ENCODE data around the gene LTBP1. TPM values are rescaled to one million over a fixed set of nuclear protein-coding genes. Genes with fewer than 3 reads are reported as not detected.

LTBP1 gene
- total RNA-seq, 1 donor from 2014 or later: 36.0 TPM

DNA sequence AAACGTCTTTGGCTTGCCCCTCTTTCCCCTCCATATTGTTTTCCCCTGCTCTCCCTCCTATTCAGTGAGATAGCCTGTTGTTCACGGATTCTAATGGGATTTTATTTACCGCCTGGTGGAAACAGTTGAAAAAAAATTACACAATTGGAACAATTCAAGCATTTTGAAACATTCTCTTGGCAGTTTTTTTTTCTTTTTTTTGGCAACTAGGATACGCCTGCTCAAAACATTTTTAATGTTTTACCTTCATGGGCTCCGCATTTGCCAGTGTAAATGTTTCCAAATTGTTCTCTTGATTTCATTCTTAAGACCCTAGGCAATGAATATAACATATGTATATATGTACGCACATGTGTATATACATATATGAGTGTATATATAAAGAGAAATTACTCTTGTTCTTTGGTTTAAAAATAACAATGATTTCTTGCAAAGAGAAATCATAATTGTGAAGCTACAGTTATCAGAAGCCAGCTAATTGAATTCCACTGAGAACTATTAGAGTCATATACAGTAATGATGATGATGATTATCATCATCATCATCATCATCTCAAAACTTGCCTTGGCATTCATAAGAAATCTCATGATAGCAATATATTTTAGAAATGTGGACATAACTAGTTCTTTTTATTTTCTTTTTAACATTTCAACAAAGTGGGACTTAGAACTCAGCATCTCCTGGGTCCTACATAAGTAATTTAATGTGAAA is 146.7 kb downstream of the LTBP1 start:
- Histone ChIP-seq H3K27me3 (no peaks in the 10 kb centered on the region), H3K36me3 (no peaks in the 10 kb centered on the region), H3K9me3 (no peaks in the 10 kb centered on the region), H3K4me1 (no peaks in the 10 kb centered on the region), H3K27ac (no peak overlapping the region), H3K4me3 (no peak overlapping the region)
- TF ChIP-seq, protein P1, sequence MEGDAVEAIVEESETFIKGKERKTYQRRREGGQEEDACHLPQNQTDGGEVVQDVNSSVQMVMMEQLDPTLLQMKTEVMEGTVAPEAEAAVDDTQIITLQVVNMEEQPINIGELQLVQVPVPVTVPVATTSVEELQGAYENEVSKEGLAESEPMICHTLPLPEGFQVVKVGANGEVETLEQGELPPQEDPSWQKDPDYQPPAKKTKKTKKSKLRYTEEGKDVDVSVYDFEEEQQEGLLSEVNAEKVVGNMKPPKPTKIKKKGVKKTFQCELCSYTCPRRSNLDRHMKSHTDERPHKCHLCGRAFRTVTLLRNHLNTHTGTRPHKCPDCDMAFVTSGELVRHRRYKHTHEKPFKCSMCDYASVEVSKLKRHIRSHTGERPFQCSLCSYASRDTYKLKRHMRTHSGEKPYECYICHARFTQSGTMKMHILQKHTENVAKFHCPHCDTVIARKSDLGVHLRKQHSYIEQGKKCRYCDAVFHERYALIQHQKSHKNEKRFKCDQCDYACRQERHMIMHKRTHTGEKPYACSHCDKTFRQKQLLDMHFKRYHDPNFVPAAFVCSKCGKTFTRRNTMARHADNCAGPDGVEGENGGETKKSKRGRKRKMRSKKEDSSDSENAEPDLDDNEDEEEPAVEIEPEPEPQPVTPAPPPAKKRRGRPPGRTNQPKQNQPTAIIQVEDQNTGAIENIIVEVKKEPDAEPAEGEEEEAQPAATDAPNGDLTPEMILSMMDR (IDR thresholded peaks at IDR 0.05): no peak
- DNase-seq (no peak), ATAC-seq (no peak)
- intact Hi-C loops (cut with DNase I): loop anchor here (5.0 kb wide), 1 partner anchor 121 kb away; no protein-coding TSS in a partner anchor

DNA sequence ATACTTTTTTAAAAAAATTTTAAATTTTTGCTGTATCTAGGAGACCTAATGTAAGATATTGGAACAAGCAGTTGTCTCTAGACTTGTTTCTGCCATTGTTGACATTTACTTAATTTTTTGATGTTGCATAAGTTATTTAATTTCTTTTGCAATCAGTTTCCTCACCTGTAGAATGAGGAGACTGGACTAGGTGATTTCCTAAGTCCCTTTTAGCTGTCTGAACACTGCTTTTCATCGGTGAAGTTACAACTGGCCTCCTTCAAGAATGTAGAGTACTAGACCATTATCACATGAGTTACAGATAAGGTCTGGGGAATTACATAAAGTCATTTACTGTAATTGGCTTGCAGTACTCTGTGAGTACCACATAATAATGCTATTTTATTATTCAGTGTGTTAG is 147.6 kb downstream of the LTBP1 start:
- H3K36me3 ChIP-seq: no peaks in the 10 kb centered on the region
- TF ChIP-seq, protein P1 (IDR thresholded peaks at IDR 0.05): no peak
- no peak overlapping the region for H3K4me3 ChIP-seq
- H3K9me3 ChIP-seq: no peaks in the 10 kb centered on the region
- intact Hi-C loops (cut with DNase I): loop anchor here (5.0 kb wide), 1 partner anchor 122 kb away; no protein-coding TSS in a partner anchor
- DNase-seq (no peak), ATAC-seq (no peak)
- H3K4me1 ChIP-seq: no peaks in the 10 kb centered on the region
- no peaks in the 10 kb centered on the region for H3K27me3 ChIP-seq
- H3K27ac ChIP-seq: no peak overlapping the region

DNA sequence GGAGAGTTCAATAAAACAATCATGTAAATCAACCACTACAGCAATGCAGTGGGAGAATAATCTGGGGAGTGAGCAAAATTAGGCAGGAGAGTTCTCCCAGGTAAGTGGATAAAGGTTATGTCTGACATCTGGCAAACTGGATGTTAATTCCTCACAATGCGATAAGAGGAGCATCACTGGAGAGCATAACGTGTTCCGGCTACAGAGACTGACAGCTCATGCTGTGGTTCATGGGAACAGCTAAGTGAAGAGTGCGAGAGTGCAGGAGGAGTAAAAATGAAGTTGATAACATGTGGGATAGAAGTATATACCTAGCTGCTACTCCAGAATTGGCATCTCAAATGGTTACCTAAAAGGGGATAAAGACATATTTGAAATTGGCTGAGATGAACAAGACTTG is 153.2 kb downstream of the LTBP1 start:
- no peaks in the 10 kb centered on the region for H3K4me1 ChIP-seq
- no peak for DNase-seq
- no peaks in the 10 kb centered on the region for H3K27me3 ChIP-seq
- TF ChIP-seq, protein P1 (IDR thresholded peaks at IDR 0.05): no peak
- no peak for ATAC-seq
- no peak overlapping the region for H3K4me3 ChIP-seq
- H3K27ac ChIP-seq: no peak overlapping the region
- H3K36me3 ChIP-seq: no peaks in the 10 kb centered on the region
- no peaks in the 10 kb centered on the region for H3K9me3 ChIP-seq
- intact Hi-C loops (cut with DNase I): no loop called here

DNA sequence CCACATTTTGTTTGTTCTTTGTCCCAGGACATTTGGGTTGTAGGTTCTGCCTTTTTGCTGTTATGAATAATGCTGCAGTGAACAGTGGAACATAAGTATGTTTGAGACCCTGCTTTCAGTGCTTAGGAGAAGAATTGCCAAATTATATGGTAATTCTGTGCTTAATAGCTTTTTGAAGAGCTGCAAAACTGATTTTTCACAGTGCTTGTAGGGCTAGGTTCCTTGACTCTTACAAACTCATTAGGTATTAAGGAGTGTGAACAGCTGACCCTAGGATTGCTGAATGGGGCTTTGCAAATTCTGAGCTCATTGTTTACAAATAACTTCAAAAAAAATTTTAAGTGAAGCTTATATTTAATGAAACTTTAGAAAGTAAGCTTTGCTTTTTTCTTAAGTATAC is 154.2 kb downstream of the LTBP1 start:
- intact Hi-C loops (cut with DNase I): no loop called here

DNA sequence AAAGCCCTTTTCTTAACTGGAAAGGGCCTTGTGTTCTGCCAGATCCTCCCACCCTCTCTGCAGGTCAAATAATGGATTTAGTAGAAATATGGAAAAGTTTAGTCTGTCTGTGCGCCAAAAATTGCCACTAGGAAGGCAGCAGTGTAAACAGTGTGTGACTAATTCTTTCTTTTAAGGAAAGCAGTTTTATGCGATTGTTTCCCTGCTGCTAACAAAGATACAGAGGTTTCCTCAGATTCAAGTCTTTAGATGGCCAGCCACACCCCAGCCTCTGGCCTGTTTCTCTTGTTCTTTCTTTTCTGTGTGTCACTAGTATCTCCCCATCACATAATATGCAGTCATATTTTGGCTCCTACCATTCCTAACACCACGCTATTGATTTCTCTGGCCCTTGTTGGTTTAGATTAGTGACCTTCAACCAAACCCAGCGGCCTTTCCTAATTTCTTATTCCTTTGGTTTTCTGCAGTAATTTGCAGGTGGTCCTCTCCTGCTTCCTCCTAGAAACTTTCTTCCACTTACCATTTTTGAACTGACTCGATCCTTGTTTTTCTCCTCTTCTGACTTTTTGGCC is 157.4 kb downstream of the LTBP1 start:
- intact Hi-C loops (cut with DNase I): no loop called here
- Histone ChIP-seq H3K9me3 (no peaks in the 10 kb centered on the region), H3K4me1 (no peaks in the 10 kb centered on the region), H3K36me3 (no peaks in the 10 kb centered on the region), H3K27me3 (no peaks in the 10 kb centered on the region), H3K27ac (no peak overlapping the region), H3K4me3 (no peak overlapping the region)
- no peak for DNase-seq
- TF ChIP-seq, protein P1 (IDR thresholded peaks at IDR 0.05): no peak
- ATAC-seq: no peak

More for the DNA sequence above, 154.2 kb downstream of the LTBP1 start:
- Histone ChIP-seq H3K9me3 (no peaks in the 10 kb centered on the region), H3K4me3 (no peak overlapping the region), H3K36me3 (no peaks in the 10 kb centered on the region), H3K27ac (no peak overlapping the region), H3K4me1 (no peaks in the 10 kb centered on the region), H3K27me3 (no peaks in the 10 kb centered on the region)
- ATAC-seq (no peak), DNase-seq (no peak)
- TF ChIP-seq, protein P1 (IDR thresholded peaks at IDR 0.05): no peak
